Trophoblast cell (in vitro differentiated cells and primary cell): ENCODE data around the gene WDR53.
"Not testable (repeated sequence)": the region's sequence is repeated elsewhere in the genome, so short reads cannot be mapped to it uniquely, and the experiment has no call there.

ENCODE experiments used
- DNase-seq, 2 donors: peaks; one replicate each; pipeline ENCODE4 v3.0.0-alpha.2; 2016
- H2AFZ ChIP-seq: 2 replicates; pipeline ENCODE4 v1.6.1; 2013; ENCODE audit warnings: low read length, moderate library complexity, mild to moderate bottlenecking; ENCODE audit not compliant: insufficient read depth, poor library complexity
- H2AK5ac ChIP-seq: 2 replicates; pipeline ENCODE4 v1.6.1; 2013; ENCODE audit warnings: mild to moderate bottlenecking, low read length
- H2BK120ac ChIP-seq: 2 replicates; pipeline ENCODE4 v1.6.1; 2013; ENCODE audit warnings: low read length, mild to moderate bottlenecking, moderate library complexity; ENCODE audit not compliant: insufficient read depth, poor library complexity
- H2BK12ac ChIP-seq: 2 replicates; pipeline ENCODE4 v1.6.1; 2013; ENCODE audit warnings: mild to moderate bottlenecking, low read length, moderate library complexity
- H2BK5ac ChIP-seq: 2 replicates; pipeline ENCODE4 v1.6.1; 2013; ENCODE audit warnings: low read length, low read depth, moderate library complexity, mild to moderate bottlenecking; ENCODE audit not compliant: poor library complexity
- H3K14ac ChIP-seq: 2 replicates; pipeline ENCODE4 v1.6.1; 2013; ENCODE audit warnings: mild to moderate bottlenecking, low read length
- H3K18ac ChIP-seq: 2 replicates; pipeline ENCODE4 v1.6.1; 2013; ENCODE audit warnings: mild to moderate bottlenecking, low read length
- H3K23ac ChIP-seq: 2 replicates; pipeline ENCODE4 v1.6.1; 2013; ENCODE audit warnings: low read length
- H3K27ac ChIP-seq: 2 replicates; pipeline ENCODE4 v1.5.1; 2013; ENCODE audit warnings: low read depth, mild to moderate bottlenecking, inconsistent platforms, low read length, moderate library complexity
- H3K27me3 ChIP-seq: 2 replicates; pipeline ENCODE4 v1.6.1; 2013; ENCODE audit warnings: inconsistent platforms, mild to moderate bottlenecking, low read length, moderate library complexity; ENCODE audit not compliant: insufficient read depth
- H3K36me3 ChIP-seq, 2 experiments: 1 replicate in 1 of 2; 2 replicates in 1 of 2; pipeline ENCODE4 v1.6.1; 2013; ENCODE audit warnings: low read length in 2 of 2, mild to moderate bottlenecking in 2 of 2, moderate library complexity in 1 of 2; ENCODE audit not compliant: insufficient read depth in 2 of 2, control insufficient read depth in 1 of 2
- H3K4ac ChIP-seq: 2 replicates; pipeline ENCODE4 v1.6.1; 2013; ENCODE audit warnings: low read depth, mild to moderate bottlenecking, low read length, moderate library complexity
- H3K4me1 ChIP-seq, 2 experiments: 1 replicate in 1 of 2; 2 replicates in 1 of 2; pipeline ENCODE4 v1.6.1; 2013; ENCODE audit warnings: low read length in 2 of 2, mild to moderate bottlenecking in 2 of 2, moderate library complexity in 1 of 2; ENCODE audit not compliant: insufficient read depth in 2 of 2, control insufficient read depth in 1 of 2
- H3K4me2 ChIP-seq: 2 replicates; pipeline ENCODE4 v1.6.1; 2013; ENCODE audit warnings: inconsistent platforms, mild to moderate bottlenecking, low read length, moderate library complexity
- H3K4me3 ChIP-seq: 2 replicates; pipeline ENCODE4 v1.5.1; 2013; ENCODE audit warnings: mild to moderate bottlenecking, low read depth, low read length, inconsistent platforms
- H3K79me1 ChIP-seq: one replicate; pipeline ENCODE4 v1.6.1; 2013; ENCODE audit warnings: low read length
- H3K79me2 ChIP-seq: 2 replicates; pipeline ENCODE4 v1.6.1; 2013; ENCODE audit warnings: low read length, mild to moderate bottlenecking; ENCODE audit not compliant: control insufficient read depth, insufficient read depth, poor library complexity
- H3K9ac ChIP-seq: 2 replicates; pipeline ENCODE4 v1.6.1; 2013; ENCODE audit warnings: mild to moderate bottlenecking, low read length
- H3K9me3 ChIP-seq: 2 replicates; pipeline ENCODE4 v1.6.1; 2013; ENCODE audit warnings: low read depth, mild to moderate bottlenecking, control low read depth, inconsistent platforms, low read length; ENCODE audit not compliant: insufficient read depth
- H4K12ac ChIP-seq: 2 replicates; pipeline ENCODE4 v1.6.1; 2013; ENCODE audit warnings: low read depth, mild to moderate bottlenecking, low read length, moderate library complexity
- H4K8ac ChIP-seq: 2 replicates; pipeline ENCODE4 v1.6.1; 2013; ENCODE audit warnings: low read depth, mild to moderate bottlenecking, low read length, moderate library complexity
- H4K91ac ChIP-seq: one replicate; pipeline ENCODE4 v1.6.1; 2013; ENCODE audit warnings: low read depth, mild to moderate bottlenecking, low read length, moderate library complexity
- WGBS: extraction: QIAGEN DNeasy Blood & Tissue Kit; methylation state at CpG from one replicate; pipeline ENCODE4 v1.1.7; 2013; ENCODE audit warnings: missing lambda C conversion rate; ENCODE audit not compliant: insufficient read length, insufficient coverage; ENCODE audit errors: extremely low coverage; 5-methylcytosine and 5-hydroxymethylcytosine counted together

The WDR53 gene

GRCh38 chr3:196549312-196549711 lies 19.0 kb downstream of the WDR53 start:
- H3K79me2 ChIP-seq, H3K4me1 ChIP-seq, H4K8ac ChIP-seq, H3K9me3 ChIP-seq, H3K14ac ChIP-seq, H3K27me3 ChIP-seq, H3K4me3 ChIP-seq, H3K9ac ChIP-seq, H2AK5ac ChIP-seq, H3K4ac ChIP-seq, H2BK5ac ChIP-seq, H4K12ac ChIP-seq, H2BK120ac ChIP-seq, H3K27ac ChIP-seq, H3K4me2 ChIP-seq, DNase-seq, H4K91ac ChIP-seq, H3K18ac ChIP-seq, H3K79me1 ChIP-seq, H2BK12ac ChIP-seq, H3K36me3 ChIP-seq, H3K23ac ChIP-seq, H2AFZ ChIP-seq: not testable (repeated sequence)
- no CpG with 5 or more reads among the region's 1 CpG for WGBS

DNA sequence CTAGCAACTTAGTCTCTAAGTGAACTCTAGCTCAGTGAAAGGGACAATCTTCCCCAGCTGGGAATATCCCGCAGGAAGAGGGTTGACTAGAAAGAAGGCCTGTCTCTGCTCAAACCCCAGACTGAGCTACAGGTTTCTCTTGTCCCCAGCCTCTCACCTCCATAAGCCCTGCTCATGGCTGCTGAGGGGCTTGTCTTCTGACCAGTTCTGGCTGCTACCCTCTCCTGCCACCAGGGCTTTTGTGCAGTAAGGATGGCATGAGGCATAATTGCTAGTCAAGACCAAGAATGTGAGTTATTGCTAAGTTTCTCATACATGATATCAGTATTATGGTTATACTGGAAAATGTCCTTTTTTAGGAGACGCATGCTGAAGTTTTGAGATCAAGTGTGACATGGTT lies 21.3 kb downstream of the WDR53 start:
- Histone ChIP-seq H4K8ac (no peak overlapping the region), H3K9me3 (peaks cover 7% of the 10 kb centered on the region), H2AK5ac (no peak overlapping the region), H3K36me3 (no peaks in the 10 kb centered on the region), H3K79me1 (no peaks in the 10 kb centered on the region), H3K4ac (no peak overlapping the region), H2BK120ac (no peak overlapping the region), H4K91ac (no peak overlapping the region), H2BK5ac (no peak overlapping the region), H2AFZ (no peak overlapping the region), H3K18ac (no peak overlapping the region), H3K4me3 (no peak overlapping the region), H3K14ac (no peak overlapping the region), H3K27me3 (no peaks in the 10 kb centered on the region), H3K4me2 (no peak overlapping the region), H3K79me2 (no peaks in the 10 kb centered on the region), H3K9ac (no peak overlapping the region), H3K27ac (no peak overlapping the region), H2BK12ac (no peak overlapping the region), H3K23ac (no peak overlapping the region), H4K12ac (no peak overlapping the region), H3K4me1 (no peaks in the 10 kb centered on the region)
- no CpG with 5 or more reads among the region's 2 CpGs for WGBS
- DNase-seq = no peak

GRCh38 chr3:196546537-196546936 lies 21.8 kb downstream of the WDR53 start:
- Histone ChIP-seq H2BK120ac (no peak overlapping the region), H2AK5ac (no peak overlapping the region), H3K36me3 (no peaks in the 10 kb centered on the region), H3K27me3 (no peaks in the 10 kb centered on the region), H3K23ac (no peak overlapping the region), H3K4me2 (no peak overlapping the region), H3K27ac (no peak overlapping the region), H3K9ac (no peak overlapping the region), H4K91ac (no peak overlapping the region), H3K79me2 (no peaks in the 10 kb centered on the region), H3K4me1 (no peaks in the 10 kb centered on the region), H2BK12ac (no peak overlapping the region), H3K4me3 (no peak overlapping the region), H2AFZ (no peak overlapping the region), H3K18ac (no peak overlapping the region), H4K8ac (no peak overlapping the region), H4K12ac (no peak overlapping the region), H2BK5ac (no peak overlapping the region), H3K4ac (no peak overlapping the region), H3K79me1 (no peaks in the 10 kb centered on the region), H3K14ac (no peak overlapping the region), H3K9me3 (peaks cover 7% of the 10 kb centered on the region)
- no CpG with 5 or more reads among the region's 5 CpGs for WGBS
- no peak for DNase-seq

- no peak overlapping the region for H3K4ac ChIP-seq
- no peak overlapping the region for H3K4me2 ChIP-seq
- no peak overlapping the region for H3K9ac ChIP-seq
- no peak overlapping the region for H4K91ac ChIP-seq
- no peaks in the 10 kb centered on the region for H3K79me2 ChIP-seq
- no peak overlapping the region for H4K12ac ChIP-seq
- H3K27ac ChIP-seq = no peak overlapping the region
- no peak overlapping the region for H3K18ac ChIP-seq
- no peak overlapping the region for H3K4me3 ChIP-seq
- H2AFZ ChIP-seq = no peak overlapping the region
- H2BK120ac ChIP-seq = no peak overlapping the region
- no peak overlapping the region for H3K23ac ChIP-seq
- no peak overlapping the region for H2AK5ac ChIP-seq
- no peaks in the 10 kb centered on the region for H3K36me3 ChIP-seq
- H2BK12ac ChIP-seq = no peak overlapping the region
- H4K8ac ChIP-seq = no peak overlapping the region
- no CpG with 5 or more reads among the region's 2 CpGs for WGBS
- no peaks in the 10 kb centered on the region for H3K4me1 ChIP-seq
- no peak overlapping the region for H3K14ac ChIP-seq
- H2BK5ac ChIP-seq = no peak overlapping the region
- no peak for DNase-seq
- no peaks in the 10 kb centered on the region for H3K27me3 ChIP-seq
- no peaks in the 10 kb centered on the region for H3K79me1 ChIP-seq
- peaks cover 3% of the 10 kb centered on the region for H3K9me3 ChIP-seq
These were observed 23.8 kb downstream of the WDR53 start for GRCh38 chr3:196544491-196544992.
